PC-3 (cell line): ENCODE measurements around the gene WAS.

Experiments used
- CTCF ChIP-seq: fragments of 300-600 bp; sonication (generic); conservative IDR thresholded peaks from 2 replicates; pipeline ENCODE4 v1.5.1; 2017; ENCODE audit warnings: antibody characterized with exemption, low read depth, mild to moderate bottlenecking, low read length
- EZH2phosphoT487 ChIP-seq: fragments of 300-600 bp; sonication (generic); IDR thresholded peaks from 2 replicates; pipeline ENCODE4 v1.6.1; 2018; ENCODE audit warnings: mild to moderate bottlenecking, antibody characterized with exemption, low read length, borderline replicate concordance

- TF ChIP-seq EZH2phosphoT487 (no peak), CTCF (no peak)
Observed at GRCh38 chrX:48736878-48737212, 53.2 kb downstream of the WAS start.
